Measurements from ENCODE around the gene TMEM63A.

The TMEM63A gene

DNA sequence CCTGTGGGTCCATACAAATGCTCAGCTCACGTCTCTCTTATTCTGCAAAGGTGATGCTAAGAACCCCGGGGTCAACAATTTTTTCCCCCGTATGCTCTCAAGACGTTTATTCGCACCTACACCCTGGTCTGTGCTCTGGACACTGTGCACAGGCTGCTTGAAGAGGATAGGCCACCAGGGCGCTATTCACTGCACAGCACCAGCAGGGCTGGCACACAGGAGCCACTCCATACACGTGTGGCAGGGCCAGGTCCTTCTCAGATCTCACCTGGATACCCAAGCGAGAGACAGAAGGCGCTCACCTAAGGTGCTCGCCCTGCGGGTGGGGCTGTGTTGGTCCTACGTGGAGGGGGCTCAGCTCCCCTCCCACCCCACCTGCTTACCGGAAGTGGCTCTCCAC lies 16.7 kb downstream of the TMEM63A start:
- no peak for DNase-seq (ENCODE audit: extremely low spot score)
- CTCF ChIA-PET, result interaction anchor here (1.3 kb wide), 1 partner anchor 25 kb away, joined by 3 read pairs; no protein-coding TSS in a partner anchor
- POLR2A ChIA-PET, result no interaction called here
- TF ChIP-seq NFRKB (IDR thresholded peaks at IDR 0.05) (no peak), FOXM1 (IDR thresholded peaks at IDR 0.05; ENCODE audit: borderline replicate concordance) (no peak), ZNF384 (IDR thresholded peaks at IDR 0.05) (no peak), SUZ12 (IDR thresholded peaks at IDR 0.05) (no peak), LEF1 (IDR thresholded peaks at IDR 0.05; ENCODE audit: borderline replicate concordance) (no peak), FOXA1 (IDR thresholded peaks at IDR 0.05) (no peak), FOXK2 (IDR thresholded peaks at IDR 0.05) (no peak), PKNOX1 (IDR thresholded peaks at IDR 0.05) (no peak), SP1 (IDR thresholded peaks at IDR 0.05) (no peak), ELF4 (IDR thresholded peaks at IDR 0.05) (no peak), L3MBTL2 (conservative IDR thresholded peaks at IDR 0.05) (no peak), HDGF (IDR thresholded peaks at IDR 0.05; ENCODE audit: borderline replicate concordance) (no peak), BHLHE40 (IDR thresholded peaks at IDR 0.05; ENCODE audit: borderline replicate concordance) (no peak)

- POLR2A ChIA-PET, result no interaction called here
- TF ChIP-seq ELF4 (IDR thresholded peaks at IDR 0.05) (no peak), LEF1 (IDR thresholded peaks at IDR 0.05; ENCODE audit: borderline replicate concordance) (no peak), SUZ12 (IDR thresholded peaks at IDR 0.05) (no peak), TARDBP (IDR thresholded peaks at IDR 0.05) (no peak), CTBP1 (IDR thresholded peaks at IDR 0.05; ENCODE audit: borderline replicate concordance) (no peak), BHLHE40 (IDR thresholded peaks at IDR 0.05; ENCODE audit: borderline replicate concordance) (no peak), L3MBTL2 (conservative IDR thresholded peaks at IDR 0.05) (no peak), FOXM1 (IDR thresholded peaks at IDR 0.05; ENCODE audit: borderline replicate concordance) (no peak), ARNT (IDR thresholded peaks at IDR 0.05) (no peak), SP1 (IDR thresholded peaks at IDR 0.05) (no peak), PKNOX1 (IDR thresholded peaks at IDR 0.05) (no peak), ZNF384 (IDR thresholded peaks at IDR 0.05) (no peak), FOXK2 (IDR thresholded peaks at IDR 0.05) (no peak), NFRKB (IDR thresholded peaks at IDR 0.05) (no peak), FOXA1 (IDR thresholded peaks at IDR 0.05) (no peak), HDGF (IDR thresholded peaks at IDR 0.05; ENCODE audit: borderline replicate concordance) (no peak)
- DNase-seq (ENCODE audit: extremely low spot score), result no peak
Measured at GRCh38 chr1:225863167-225863566, 19.0 kb downstream of the TMEM63A start.

GRCh38 chr1:225862581-225862950 lies 19.6 kb downstream of the TMEM63A start:
- ChIA-PET CTCF (no interaction called here), POLR2A (no interaction called here)
- no peak for DNase-seq (ENCODE audit: extremely low spot score)
- TF ChIP-seq FOXA1 (IDR thresholded peaks at IDR 0.05), result no peak
- TF ChIP-seq FOXK2 (IDR thresholded peaks at IDR 0.05), result no peak
- TF ChIP-seq HDGF (IDR thresholded peaks at IDR 0.05; ENCODE audit: borderline replicate concordance), result no peak
- TF ChIP-seq ELF4 (IDR thresholded peaks at IDR 0.05), result no peak
- no peak for TF ChIP-seq PKNOX1 (IDR thresholded peaks at IDR 0.05)
- no peak for TF ChIP-seq CTBP1 (IDR thresholded peaks at IDR 0.05; ENCODE audit: borderline replicate concordance)
- no peak for TF ChIP-seq L3MBTL2 (conservative IDR thresholded peaks at IDR 0.05)
- no peak for TF ChIP-seq BHLHE40 (IDR thresholded peaks at IDR 0.05; ENCODE audit: borderline replicate concordance)
- TF ChIP-seq LEF1 (IDR thresholded peaks at IDR 0.05; ENCODE audit: borderline replicate concordance), result no peak
- no peak for TF ChIP-seq ARNT (IDR thresholded peaks at IDR 0.05)
- no peak for TF ChIP-seq FOXM1 (IDR thresholded peaks at IDR 0.05; ENCODE audit: borderline replicate concordance)
- no peak for TF ChIP-seq NFRKB (IDR thresholded peaks at IDR 0.05)
- no peak for TF ChIP-seq SP1 (IDR thresholded peaks at IDR 0.05)
- no peak for TF ChIP-seq TARDBP (IDR thresholded peaks at IDR 0.05)
- TF ChIP-seq ZNF384 (IDR thresholded peaks at IDR 0.05), result no peak
- TF ChIP-seq SUZ12 (IDR thresholded peaks at IDR 0.05), result no peak

More at GRCh38 chr1:225863167-225863566, 19.0 kb downstream of the TMEM63A start:
- CTCF ChIA-PET, result no interaction called here

DNA sequence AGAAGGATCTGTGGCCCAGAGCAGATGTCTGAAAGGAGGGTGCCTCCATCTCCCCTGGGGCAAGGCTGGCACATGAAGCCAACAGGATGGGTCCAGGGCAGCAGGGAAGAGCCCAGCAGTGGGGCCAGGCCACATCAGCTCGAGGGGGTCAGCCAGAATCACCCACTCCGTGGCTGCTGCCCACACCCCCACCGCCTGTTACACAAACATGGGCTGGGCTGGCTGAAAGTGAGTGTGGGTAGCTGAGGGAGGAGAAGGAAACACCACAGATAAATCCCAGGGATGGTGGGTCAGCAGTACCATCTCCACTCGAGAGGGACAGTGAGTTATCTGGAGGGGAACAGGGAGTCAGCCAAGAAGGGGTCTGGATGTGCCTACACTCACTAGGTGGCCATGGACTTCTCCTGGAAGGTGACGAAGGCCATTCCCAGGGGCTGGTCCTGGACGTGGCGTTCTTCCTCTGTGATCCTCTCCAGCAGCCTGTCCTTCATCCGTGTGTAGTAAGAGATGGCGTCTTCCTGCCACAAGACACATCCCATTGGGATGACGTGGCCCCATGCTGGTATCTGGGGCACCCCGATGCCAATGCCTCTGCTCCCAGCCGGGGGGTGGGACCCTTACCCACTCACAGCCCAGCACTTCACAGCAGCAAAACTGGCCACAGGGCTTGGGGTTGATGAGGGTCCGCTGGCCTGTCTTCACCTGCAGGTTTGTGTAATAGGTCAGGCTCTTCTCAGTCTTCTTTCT lies 20.2 kb downstream of the TMEM63A start:
- POLR2A ChIA-PET, result interaction anchor here (1.2 to 1.3 kb wide), 2 partner anchors 8 to 20 kb away, joined by 3 read pairs; partner anchors contain the start of gene TMEM63A
- CTCF ChIA-PET, result interaction anchor here (0.5 to 1.1 kb wide), 2 partner anchors 33 to 57 kb away, joined by 4 read pairs; no protein-coding TSS in a partner anchor
- DNase-seq (ENCODE audit: extremely low spot score), result no peak
- TF ChIP-seq FOXM1 (IDR thresholded peaks at IDR 0.05; ENCODE audit: borderline replicate concordance) (no peak), FOXK2 (IDR thresholded peaks at IDR 0.05) (no peak), ZNF384 (IDR thresholded peaks at IDR 0.05) (no peak), SP1 (IDR thresholded peaks at IDR 0.05) (no peak), HDGF (IDR thresholded peaks at IDR 0.05; ENCODE audit: borderline replicate concordance) (no peak), FOXA1 (IDR thresholded peaks at IDR 0.05) (no peak), L3MBTL2 (conservative IDR thresholded peaks at IDR 0.05) (no peak), BHLHE40 (IDR thresholded peaks at IDR 0.05; ENCODE audit: borderline replicate concordance) (no peak), ELF4 (IDR thresholded peaks at IDR 0.05) (no peak), SUZ12 (IDR thresholded peaks at IDR 0.05) (no peak), CTBP1 (IDR thresholded peaks at IDR 0.05; ENCODE audit: borderline replicate concordance) (no peak), TARDBP (IDR thresholded peaks at IDR 0.05) (no peak), LEF1 (IDR thresholded peaks at IDR 0.05; ENCODE audit: borderline replicate concordance) (no peak), NFRKB (IDR thresholded peaks at IDR 0.05) (no peak), ARNT (IDR thresholded peaks at IDR 0.05) (no peak), PKNOX1 (IDR thresholded peaks at IDR 0.05) (no peak)

Data from HEK293T (cell line).